Measurements from ENCODE around the gene KCND2.

DNA sequence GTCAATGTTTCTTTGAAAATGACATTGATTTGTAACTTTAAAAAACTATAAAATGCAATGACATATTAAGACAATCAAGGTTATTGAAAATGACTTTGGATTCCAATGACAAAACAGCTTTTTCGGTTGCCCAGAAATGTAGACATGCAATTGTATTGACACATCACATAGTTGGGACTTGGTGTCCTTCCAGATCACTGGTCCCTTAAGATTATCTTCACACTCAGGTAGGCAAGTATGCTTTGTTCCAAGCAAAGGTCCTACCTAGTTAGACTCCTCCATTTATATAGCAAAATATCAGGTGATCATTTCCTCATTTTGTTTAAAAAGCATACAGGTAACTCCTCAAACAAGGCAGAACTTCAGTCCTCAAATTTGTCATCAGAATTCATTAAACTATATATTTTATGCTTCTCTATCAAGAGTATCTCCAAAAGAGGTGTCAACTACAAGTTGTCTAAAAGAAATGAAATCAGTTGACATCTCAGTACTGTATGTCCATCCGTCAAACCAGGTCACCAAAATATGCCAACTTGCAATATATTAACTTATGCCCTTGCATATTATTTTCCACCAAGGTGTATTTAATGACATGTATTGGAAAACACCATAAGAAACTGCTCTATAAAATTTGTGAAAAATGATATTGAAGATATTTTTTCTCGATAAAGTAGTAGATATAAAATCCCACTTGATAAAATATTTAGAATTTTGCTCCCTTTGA lies 520.4 kb downstream of the KCND2 start:
- TF ChIP-seq, protein P1, sequence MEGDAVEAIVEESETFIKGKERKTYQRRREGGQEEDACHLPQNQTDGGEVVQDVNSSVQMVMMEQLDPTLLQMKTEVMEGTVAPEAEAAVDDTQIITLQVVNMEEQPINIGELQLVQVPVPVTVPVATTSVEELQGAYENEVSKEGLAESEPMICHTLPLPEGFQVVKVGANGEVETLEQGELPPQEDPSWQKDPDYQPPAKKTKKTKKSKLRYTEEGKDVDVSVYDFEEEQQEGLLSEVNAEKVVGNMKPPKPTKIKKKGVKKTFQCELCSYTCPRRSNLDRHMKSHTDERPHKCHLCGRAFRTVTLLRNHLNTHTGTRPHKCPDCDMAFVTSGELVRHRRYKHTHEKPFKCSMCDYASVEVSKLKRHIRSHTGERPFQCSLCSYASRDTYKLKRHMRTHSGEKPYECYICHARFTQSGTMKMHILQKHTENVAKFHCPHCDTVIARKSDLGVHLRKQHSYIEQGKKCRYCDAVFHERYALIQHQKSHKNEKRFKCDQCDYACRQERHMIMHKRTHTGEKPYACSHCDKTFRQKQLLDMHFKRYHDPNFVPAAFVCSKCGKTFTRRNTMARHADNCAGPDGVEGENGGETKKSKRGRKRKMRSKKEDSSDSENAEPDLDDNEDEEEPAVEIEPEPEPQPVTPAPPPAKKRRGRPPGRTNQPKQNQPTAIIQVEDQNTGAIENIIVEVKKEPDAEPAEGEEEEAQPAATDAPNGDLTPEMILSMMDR (IDR thresholded peaks at IDR 0.05): no peak
- TF ChIP-seq RAD21 (conservative IDR thresholded peaks at IDR 0.05 in 1 of 2, IDR thresholded peaks at IDR 0.05 in 1 of 2) (no peak), EP300 (IDR thresholded peaks at IDR 0.05) (no peak), POLR2A (IDR thresholded peaks at IDR 0.05; ENCODE audit: low read length) (no peak), SREBF2 (IDR thresholded peaks at IDR 0.05) (no peak), ZNF302 (CRISPR knock-in tag; IDR thresholded peaks at IDR 0.05) (no peak)
